PC-9 (cell line): ENCODE measurements around the gene NOP53.

Experiments
- CTCF ChIP-seq: fragments of 200-600 bp; sonication (generic); conservative IDR thresholded peaks from 2 replicates; pipeline ENCODE4 v1.6.1; 2017; ENCODE audit warnings: mixed run types, antibody characterized with exemption, mild to moderate bottlenecking, moderate library complexity
- EZH2 ChIP-seq: fragments of 200-600 bp; sonication (generic); IDR thresholded peaks from 2 replicates; pipeline ENCODE4 v1.8.0; 2017; ENCODE audit warnings: antibody characterized with exemption, low read depth

GRCh38 chr19:47745010-47745901 lies at the start of gene NOP53:
- TF ChIP-seq CTCF (no peak), EZH2 (no peak)
